Body of pancreas (tissue), 4 donors: ENCODE data around the gene MYOM1.

ENCODE experiments used
- CTCF ChIP-seq, 7 experiments: fragments of 450-650 bp in 4 of 7; fragments of 200-600 bp in 3 of 7; sonication (generic) in 3 of 7; IDR thresholded peaks; one replicate each; pipeline ENCODE4 v1.5.1; 2016 to 2019; ENCODE audit warnings: antibody characterized with exemption in 7 of 7
- POLR2A ChIP-seq, 3 donors: fragments of 450-650 bp; IDR thresholded peaks; one replicate each; pipeline ENCODE4 v1.6.1; 2016; ENCODE audit warnings: antibody characterized with exemption in 3 of 3, mild to moderate bottlenecking in 2 of 3

GRCh38 chr18:3156325-3156640 is 63.5 kb downstream of the MYOM1 start:
- TF ChIP-seq CTCF (IDR thresholded peaks at IDR 0.05) (no peak), POLR2A (IDR thresholded peaks at IDR 0.05) (no peak)
